Activated naive CD4-positive, alpha-beta T cell treated with anti-CD3 and anti-CD28 coated beads, Interleukin-2, amount 50 U/mL, for 72 hours (primary cell): ENCODE data around the gene HK3. TPM values are rescaled to one million over a fixed set of nuclear protein-coding genes. Genes with fewer than 3 reads are reported as not detected.
A peak's percentile ranks its signal among the peaks of the same experiment; 100 is the strongest.

Source experiments
- ATAC-seq, 2 donors: fragments of 150-1000 bp; cut with Tn5 transposase; 2 replicates each; pipeline ENCODE4 v1.10.0; 2021; ENCODE audit warnings: mild to moderate bottlenecking in 2 of 2, moderate library complexity in 2 of 2
- DNase-seq, 2 donors: peaks; one replicate each; pipeline ENCODE4 v3.0.0; 2021 to 2022; ENCODE audit warnings: low spot score in 2 of 2
- H3K27ac Mint-ChIP-seq, 2 donors: one replicate each; pipeline ENCODE4 v1.8.0; 2022; ENCODE audit warnings: mild to moderate bottlenecking in 2 of 2, mixed read lengths in 2 of 2
- H3K36me3 Mint-ChIP-seq, 2 donors: one replicate each; pipeline ENCODE4 v1.8.0; 2022; ENCODE audit warnings: mixed read lengths in 2 of 2
- H3K9me3 Mint-ChIP-seq, 2 donors: one replicate each; pipeline ENCODE4 v1.8.0; 2022; ENCODE audit warnings: mixed read lengths in 2 of 2
- total RNA-seq, 2 donors: library from RNA; stranded (reverse); gene quantifications; one replicate each; pipeline ENCODE4 v1.2.3, GENCODE V29; 2022

The HK3 gene, protein sequence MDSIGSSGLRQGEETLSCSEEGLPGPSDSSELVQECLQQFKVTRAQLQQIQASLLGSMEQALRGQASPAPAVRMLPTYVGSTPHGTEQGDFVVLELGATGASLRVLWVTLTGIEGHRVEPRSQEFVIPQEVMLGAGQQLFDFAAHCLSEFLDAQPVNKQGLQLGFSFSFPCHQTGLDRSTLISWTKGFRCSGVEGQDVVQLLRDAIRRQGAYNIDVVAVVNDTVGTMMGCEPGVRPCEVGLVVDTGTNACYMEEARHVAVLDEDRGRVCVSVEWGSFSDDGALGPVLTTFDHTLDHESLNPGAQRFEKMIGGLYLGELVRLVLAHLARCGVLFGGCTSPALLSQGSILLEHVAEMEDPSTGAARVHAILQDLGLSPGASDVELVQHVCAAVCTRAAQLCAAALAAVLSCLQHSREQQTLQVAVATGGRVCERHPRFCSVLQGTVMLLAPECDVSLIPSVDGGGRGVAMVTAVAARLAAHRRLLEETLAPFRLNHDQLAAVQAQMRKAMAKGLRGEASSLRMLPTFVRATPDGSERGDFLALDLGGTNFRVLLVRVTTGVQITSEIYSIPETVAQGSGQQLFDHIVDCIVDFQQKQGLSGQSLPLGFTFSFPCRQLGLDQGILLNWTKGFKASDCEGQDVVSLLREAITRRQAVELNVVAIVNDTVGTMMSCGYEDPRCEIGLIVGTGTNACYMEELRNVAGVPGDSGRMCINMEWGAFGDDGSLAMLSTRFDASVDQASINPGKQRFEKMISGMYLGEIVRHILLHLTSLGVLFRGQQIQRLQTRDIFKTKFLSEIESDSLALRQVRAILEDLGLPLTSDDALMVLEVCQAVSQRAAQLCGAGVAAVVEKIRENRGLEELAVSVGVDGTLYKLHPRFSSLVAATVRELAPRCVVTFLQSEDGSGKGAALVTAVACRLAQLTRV
- total RNA-seq: under 1 TPM; 0.11 to 0.27 TPM

- Mint-ChIP-seq H3K9me3 (no peaks in the 10 kb centered on the region), H3K27ac (peak within 1 kb of the TSS; percentile 3 to 55), H3K36me3 (peaks cover 9 to 11% of the 10 kb centered on the region in 2 donors)
- DNase-seq: no peak
- ATAC-seq: no peak
Observed at GRCh38 chr5:176899296-176899891, at the start of gene HK3. TSS of gene HK3 (minus strand) at chr5:176899346. CDS start at chr5:176896159, 3,187 bp downstream.

DNA sequence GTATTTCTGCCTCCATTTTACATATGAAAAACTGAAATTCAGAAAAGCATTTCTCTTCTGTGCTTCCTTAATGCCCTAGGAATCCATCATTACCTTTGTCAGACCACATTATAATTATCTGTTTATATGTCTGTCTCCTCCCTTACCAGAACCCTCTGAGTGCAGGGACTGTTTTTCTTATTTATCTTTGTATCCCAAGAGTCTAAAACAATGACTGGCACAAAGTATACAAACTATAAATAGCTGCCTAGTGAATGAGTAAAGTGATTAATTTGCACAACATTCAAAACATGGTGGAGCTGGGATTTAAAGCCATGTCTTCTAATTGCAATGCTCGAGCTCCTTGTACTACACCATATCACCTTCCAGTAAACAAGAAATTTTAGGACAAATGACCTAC lies 49.3 kb upstream of the HK3 start:
- DNase-seq: no peak
- Mint-ChIP-seq H3K27ac (no peak overlapping the region), H3K9me3 (no peaks in the 10 kb centered on the region), H3K36me3 (peaks cover 5 to 12% of the 10 kb centered on the region in 2 donors)
- no peak for ATAC-seq

- H3K9me3 Mint-ChIP-seq: no peaks in the 10 kb centered on the region
- peaks cover 5 to 13% of the 10 kb centered on the region in 2 donors for H3K36me3 Mint-ChIP-seq
- no peak overlapping the region for H3K27ac Mint-ChIP-seq
- no peak for DNase-seq
- no peak for ATAC-seq
Observed at GRCh38 chr5:176947847-176948246, 48.7 kb upstream of the HK3 start.

DNA sequence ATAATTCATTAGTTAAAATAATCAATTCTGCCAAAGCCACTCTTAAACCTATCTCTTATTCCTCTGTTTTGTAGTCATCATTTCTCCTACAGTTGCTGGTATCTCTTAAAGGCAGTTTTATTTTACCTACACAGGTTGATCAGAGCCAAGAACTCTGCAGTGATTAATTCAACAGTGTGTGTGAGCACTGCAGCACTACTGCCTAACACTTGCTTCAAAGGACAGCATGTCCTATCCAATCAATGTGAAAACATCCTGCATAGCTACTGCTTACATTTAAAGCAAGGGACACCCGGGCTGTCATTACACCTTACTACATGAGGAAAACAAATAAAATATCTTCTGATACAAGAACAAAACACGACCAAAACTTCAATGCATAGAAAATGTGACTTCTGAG lies 45.1 kb upstream of the HK3 start:
- H3K9me3 Mint-ChIP-seq: no peaks in the 10 kb centered on the region
- no peak overlapping the region for H3K27ac Mint-ChIP-seq
- peaks cover 5 to 14% of the 10 kb centered on the region in 2 donors for H3K36me3 Mint-ChIP-seq

DNA sequence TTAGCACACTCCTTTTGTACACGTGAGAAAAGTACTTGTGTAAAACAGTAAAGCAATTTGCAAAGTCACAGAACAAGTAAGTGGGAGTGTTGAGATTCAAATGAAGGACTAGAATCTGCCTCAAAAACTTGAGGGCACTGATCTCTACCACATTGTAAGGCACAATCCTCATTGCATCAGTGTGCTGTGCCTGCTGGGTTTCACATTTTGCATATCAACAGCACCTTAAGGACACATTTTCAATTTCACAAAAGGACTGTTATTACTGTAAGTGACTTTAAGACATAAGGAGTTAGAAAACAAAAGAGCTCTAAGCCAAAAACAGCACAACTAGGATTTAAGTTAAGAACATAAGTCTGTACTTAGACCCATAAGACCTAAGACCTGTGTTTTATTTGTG lies 44.7 kb upstream of the HK3 start:
- Mint-ChIP-seq H3K36me3 (peaks cover 5 to 14% of the 10 kb centered on the region in 2 donors), H3K9me3 (no peaks in the 10 kb centered on the region), H3K27ac (no peak overlapping the region)
- ATAC-seq: no peak
- no peak for DNase-seq

More for the DNA sequence above, 45.1 kb upstream of the HK3 start:
- DNase-seq: no peak
- no peak for ATAC-seq

DNA sequence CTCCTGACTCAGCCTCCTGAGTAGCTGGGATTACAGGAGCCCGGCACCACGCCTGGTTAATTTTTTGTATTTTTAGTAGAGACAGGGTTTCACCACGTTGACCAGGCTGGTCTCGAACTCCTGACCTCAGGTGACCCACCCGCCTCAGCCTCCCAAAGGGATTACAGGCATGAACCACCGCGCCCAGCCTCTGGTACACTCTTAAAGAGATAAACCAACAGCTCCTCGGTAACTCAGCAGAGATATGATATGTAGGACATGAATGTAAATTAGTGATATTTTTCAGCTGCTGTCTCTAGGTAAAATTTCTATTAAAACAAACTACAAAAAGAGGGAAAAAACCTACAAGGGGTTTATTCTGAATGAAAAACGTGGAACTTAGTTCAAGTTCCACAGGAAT lies 42.8 kb upstream of the HK3 start:
- ATAC-seq: no peak
- no peaks in the 10 kb centered on the region for H3K9me3 Mint-ChIP-seq
- H3K36me3 Mint-ChIP-seq: peaks cover 0 to 8% of the 10 kb centered on the region in 2 donors
- no peak for DNase-seq
- no peak overlapping the region for H3K27ac Mint-ChIP-seq

DNA sequence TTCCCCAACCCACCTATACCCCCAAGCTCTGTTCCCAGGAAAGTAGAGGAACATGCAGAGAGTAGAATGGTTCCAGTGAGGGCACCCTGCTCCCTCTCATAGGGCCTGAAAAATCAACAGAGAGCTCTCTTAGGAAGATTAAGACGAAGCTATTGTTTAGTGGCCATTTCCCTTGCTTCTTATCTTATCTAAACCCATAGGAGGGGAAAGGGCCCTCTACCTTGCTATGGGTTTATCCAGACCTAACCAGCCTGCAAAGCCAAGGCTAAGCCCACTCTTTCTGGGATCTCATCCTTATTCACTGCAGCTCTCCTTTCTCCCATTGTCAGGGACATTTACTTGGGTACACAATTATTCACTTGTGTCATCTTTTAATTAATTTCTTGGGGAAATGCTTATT lies 39.3 kb upstream of the HK3 start:
- no peak overlapping the region for H3K27ac Mint-ChIP-seq
- H3K36me3 Mint-ChIP-seq: peaks cover 0 to 8% of the 10 kb centered on the region in 2 donors
- no peak for ATAC-seq
- H3K9me3 Mint-ChIP-seq: no peaks in the 10 kb centered on the region
- no peak for DNase-seq

- no peaks in the 10 kb centered on the region for H3K9me3 Mint-ChIP-seq
- H3K36me3 Mint-ChIP-seq: peaks cover 6 to 11% of the 10 kb centered on the region in 2 donors
- no peak for DNase-seq
- peak overlapping the region in 1 of 2 donors; percentile 19 for H3K27ac Mint-ChIP-seq
- no peak for ATAC-seq
Observed at GRCh38 chr5:176935017-176935416, 35.9 kb upstream of the HK3 start.

GRCh38 chr5:176934309-176934930 lies 35.3 kb upstream of the HK3 start:
- peaks cover 6 to 12% of the 10 kb centered on the region in 2 donors for H3K36me3 Mint-ChIP-seq
- DNase-seq (no peak), ATAC-seq (peak; percentile 53 to 61)
- peak overlapping the region in 1 of 2 donors; percentile 19 for H3K27ac Mint-ChIP-seq
- H3K9me3 Mint-ChIP-seq: no peaks in the 10 kb centered on the region

DNA sequence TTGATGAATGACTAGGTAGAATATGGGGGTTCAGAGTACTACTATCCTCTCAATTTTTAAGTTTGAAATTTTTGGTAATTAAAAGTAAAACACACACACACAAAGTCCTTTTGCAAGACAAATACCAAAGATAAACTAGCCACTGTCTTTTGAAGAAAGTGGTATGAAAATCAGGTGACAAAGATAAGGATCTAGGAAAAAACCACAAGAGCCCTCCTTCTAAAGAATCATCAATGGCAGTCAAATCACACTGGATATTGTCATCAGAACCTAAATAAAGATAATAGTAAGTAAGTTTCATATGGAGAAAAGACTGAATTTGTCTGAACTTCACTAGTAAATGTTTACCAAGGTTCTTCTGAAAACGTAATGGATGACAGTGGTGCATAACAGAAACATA lies 30.5 kb upstream of the HK3 start:
- DNase-seq: no peak
- peaks cover 6 to 12% of the 10 kb centered on the region in 2 donors for H3K36me3 Mint-ChIP-seq
- no peak for ATAC-seq
- H3K27ac Mint-ChIP-seq: no peak overlapping the region
- no peaks in the 10 kb centered on the region for H3K9me3 Mint-ChIP-seq

- H3K27ac Mint-ChIP-seq: no peak overlapping the region
- DNase-seq (no peak), ATAC-seq (no peak)
- H3K9me3 Mint-ChIP-seq: no peaks in the 10 kb centered on the region
- peaks cover 6 to 12% of the 10 kb centered on the region in 2 donors for H3K36me3 Mint-ChIP-seq
Observed at GRCh38 chr5:176927562-176927961, 28.4 kb upstream of the HK3 start.

DNA sequence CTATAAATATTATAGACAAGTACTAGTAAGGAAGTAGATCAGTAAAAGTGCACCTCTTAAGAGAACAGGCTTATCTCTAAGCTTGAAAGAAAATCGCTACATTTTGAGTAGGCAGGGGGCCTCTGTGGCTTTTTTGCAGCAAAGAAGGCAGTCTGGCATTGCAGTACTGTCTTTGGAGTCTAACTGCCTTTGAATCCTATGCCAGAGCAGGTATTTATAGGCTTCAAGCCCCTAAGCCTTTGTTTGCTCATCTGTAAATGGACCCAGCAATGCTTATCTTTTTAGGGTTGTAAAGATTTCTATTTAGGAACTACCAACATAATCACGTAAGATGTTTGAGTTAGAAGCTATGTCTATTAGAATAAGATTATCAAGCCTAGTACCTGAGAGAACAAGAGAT lies 23.7 kb upstream of the HK3 start:
- Mint-ChIP-seq H3K36me3 (no peaks in the 10 kb centered on the region), H3K27ac (no peak overlapping the region), H3K9me3 (no peaks in the 10 kb centered on the region)
- no peak for DNase-seq
- ATAC-seq: no peak

DNA sequence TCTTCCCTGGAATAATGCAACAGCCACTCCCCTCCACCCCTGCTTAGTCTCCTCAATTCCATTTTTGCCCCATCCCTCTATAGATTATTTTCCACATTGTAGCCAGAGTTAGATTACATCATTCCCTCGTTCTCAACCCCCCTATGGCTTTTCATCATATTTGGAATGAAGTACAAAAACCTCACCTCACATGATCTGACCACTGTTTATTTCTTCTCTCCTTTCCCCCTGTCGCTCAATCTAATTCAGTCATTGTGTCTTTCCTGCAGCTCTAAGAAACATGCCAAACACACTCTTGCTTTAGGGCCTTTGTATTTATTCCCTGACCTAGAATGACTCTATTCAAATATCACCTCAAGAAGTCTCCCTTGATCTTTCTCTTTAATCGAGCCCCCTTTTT lies 22.6 kb upstream of the HK3 start:
- Mint-ChIP-seq H3K27ac (peak overlapping the region in 1 of 2 donors; percentile 9), H3K9me3 (no peaks in the 10 kb centered on the region), H3K36me3 (no peaks in the 10 kb centered on the region)
- no peak for ATAC-seq
- no peak for DNase-seq

- Mint-ChIP-seq H3K9me3 (no peaks in the 10 kb centered on the region), H3K27ac (peak overlapping the region in 1 of 2 donors; percentile 46), H3K36me3 (no peaks in the 10 kb centered on the region)
- ATAC-seq (no peak), DNase-seq (no peak)
Observed at GRCh38 chr5:176918613-176919012, 19.5 kb upstream of the HK3 start.

GRCh38 chr5:176916337-176916736 lies 17.2 kb upstream of the HK3 start:
- H3K27ac Mint-ChIP-seq: no peak overlapping the region
- no peak for DNase-seq
- no peaks in the 10 kb centered on the region for H3K36me3 Mint-ChIP-seq
- H3K9me3 Mint-ChIP-seq: no peaks in the 10 kb centered on the region
- no peak for ATAC-seq

- ATAC-seq: no peak
- DNase-seq: no peak
- Mint-ChIP-seq H3K36me3 (no peaks in the 10 kb centered on the region), H3K27ac (peak overlapping the region in 1 of 2 donors; percentile 11), H3K9me3 (no peaks in the 10 kb centered on the region)
Observed at GRCh38 chr5:176915906-176916305, 16.8 kb upstream of the HK3 start.
